Measurements from ENCODE around the gene MRPL55.

DNA sequence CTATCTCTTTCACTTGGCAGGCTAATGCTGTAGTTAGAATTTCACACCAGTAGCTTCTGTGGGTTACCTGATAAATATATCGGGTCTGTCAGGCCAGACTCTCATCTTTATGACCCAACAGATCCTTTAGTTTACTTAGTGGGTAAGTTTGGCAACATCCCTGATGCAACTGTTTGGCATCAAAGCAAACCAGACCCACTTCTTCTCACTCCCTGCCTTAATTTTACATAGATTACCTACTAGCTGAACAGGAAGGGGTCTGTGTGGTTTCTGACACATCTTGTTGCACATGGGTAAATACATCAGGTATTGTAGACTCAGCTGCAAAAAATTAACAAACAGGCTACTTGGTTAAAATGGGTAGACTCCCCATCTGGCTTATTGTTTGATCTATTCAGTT lies 27.8 kb upstream of the MRPL55 start:
- TF ChIP-seq, protein P1, sequence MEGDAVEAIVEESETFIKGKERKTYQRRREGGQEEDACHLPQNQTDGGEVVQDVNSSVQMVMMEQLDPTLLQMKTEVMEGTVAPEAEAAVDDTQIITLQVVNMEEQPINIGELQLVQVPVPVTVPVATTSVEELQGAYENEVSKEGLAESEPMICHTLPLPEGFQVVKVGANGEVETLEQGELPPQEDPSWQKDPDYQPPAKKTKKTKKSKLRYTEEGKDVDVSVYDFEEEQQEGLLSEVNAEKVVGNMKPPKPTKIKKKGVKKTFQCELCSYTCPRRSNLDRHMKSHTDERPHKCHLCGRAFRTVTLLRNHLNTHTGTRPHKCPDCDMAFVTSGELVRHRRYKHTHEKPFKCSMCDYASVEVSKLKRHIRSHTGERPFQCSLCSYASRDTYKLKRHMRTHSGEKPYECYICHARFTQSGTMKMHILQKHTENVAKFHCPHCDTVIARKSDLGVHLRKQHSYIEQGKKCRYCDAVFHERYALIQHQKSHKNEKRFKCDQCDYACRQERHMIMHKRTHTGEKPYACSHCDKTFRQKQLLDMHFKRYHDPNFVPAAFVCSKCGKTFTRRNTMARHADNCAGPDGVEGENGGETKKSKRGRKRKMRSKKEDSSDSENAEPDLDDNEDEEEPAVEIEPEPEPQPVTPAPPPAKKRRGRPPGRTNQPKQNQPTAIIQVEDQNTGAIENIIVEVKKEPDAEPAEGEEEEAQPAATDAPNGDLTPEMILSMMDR (IDR thresholded peaks at IDR 0.05): no peak
- TF ChIP-seq POLR2A (IDR thresholded peaks at IDR 0.05): no peak

Measured in Peyer's patch (tissue), 4 donors.